DLD1 (cell line): ENCODE measurements around the gene LRP11.

Source experiments
- in situ Hi-C: cut with HindIII; loops from 2 replicates; pipeline ENCODE4 v1.10.0; 2017; ENCODE audit warnings: low sequenced_read_pairs

The LRP11 gene

GRCh38 chr6:149809798-149810197, 54.4 kb downstream of the LRP11 start:
- in situ Hi-C loops = no loop called here

- in situ Hi-C loops = no loop called here
Observed at GRCh38 chr6:149806127-149806526, 58.0 kb downstream of the LRP11 start.

- in situ Hi-C loops = no loop called here
Observed at GRCh38 chr6:149783551-149783950, 80.6 kb downstream of the LRP11 start.

- in situ Hi-C loops = no loop called here
Observed at GRCh38 chr6:149782337-149782736, 81.8 kb downstream of the LRP11 start.

GRCh38 chr6:149781715-149782114, 82.4 kb downstream of the LRP11 start:
- in situ Hi-C loops = no loop called here

- in situ Hi-C loops = no loop called here
Observed at GRCh38 chr6:149779644-149779963, 84.6 kb downstream of the LRP11 start.

GRCh38 chr6:149777624-149778023, 86.5 kb downstream of the LRP11 start:
- in situ Hi-C loops = no loop called here

- in situ Hi-C loops = no loop called here
Observed at GRCh38 chr6:149771925-149772324, 92.2 kb downstream of the LRP11 start.

GRCh38 chr6:149771185-149771584, 93.0 kb downstream of the LRP11 start:
- in situ Hi-C loops = no loop called here

- in situ Hi-C loops = no loop called here
Observed at GRCh38 chr6:149769676-149770075, 94.5 kb downstream of the LRP11 start.
